H1 (cell line): ENCODE results near the gene DUSP1. TPM values are rescaled to one million over a fixed set of nuclear protein-coding genes. Genes with fewer than 3 reads are reported as not detected.
A peak's percentile ranks its signal among the peaks of the same experiment; 100 is the strongest.

Experiments
- CTCF ChIA-PET: fragments of 300-600 bp; sonication (Branson Sonifier 250); formaldehyde crosslinking; loops from one replicate; lab custom pipeline; 2021; ENCODE audit not compliant: partially characterized antibody; lab: Charles Lee
- POLR2A ChIA-PET: fragments of 300-600 bp; sonication (Branson Sonifier 250); formaldehyde crosslinking; loops from one replicate; lab custom pipeline; 2021; ENCODE audit warnings: inconsistent platforms; ENCODE audit not compliant: partially characterized antibody; lab: Charles Lee
- DNase-seq, 2 experiments: peaks; one replicate each; pipeline versions ENCODE4 v3.0.0 to v3.0.0-alpha.2; 2010 to 2022; ENCODE audit warnings: low spot score in 2 of 2, low read depth in 1 of 2, mixed read lengths in 1 of 2
- FAIRE-seq: peaks from 2 replicates; lab custom pipeline; 2011; peaks lifted over from hg19 to GRCh38; lab: Jason Lieb, UNC
- H2AFZ ChIP-seq: 2 replicates; pipeline ENCODE4 v1.8.1; 2012; ENCODE audit warnings: low read length, inconsistent platforms
- H2AK5ac ChIP-seq: 2 replicates; pipeline ENCODE4 v1.6.1; 2013; ENCODE audit warnings: low read depth, low read length
- H2BK120ac ChIP-seq: replicated peaks from 2 replicates; pipeline ENCODE3; 2013; ENCODE audit warnings: low read depth, low read length, inconsistent platforms
- H2BK12ac ChIP-seq: 2 replicates; pipeline ENCODE4 v1.6.1; 2013; ENCODE audit warnings: low read depth, low read length
- H2BK15ac ChIP-seq: 2 replicates; pipeline ENCODE4 v1.6.1; 2013; ENCODE audit warnings: low read length
- H2BK20ac ChIP-seq: 2 replicates; pipeline ENCODE4 v1.6.1; 2013; ENCODE audit warnings: low read length
- H2BK5ac ChIP-seq: 2 replicates; pipeline ENCODE4 v1.6.1; 2013; ENCODE audit warnings: low read depth, low read length
- H3K14ac ChIP-seq: 2 replicates; pipeline ENCODE4 v1.6.1; 2013; ENCODE audit warnings: inconsistent platforms; ENCODE audit not compliant: insufficient read length
- H3K18ac ChIP-seq: 2 replicates; pipeline ENCODE4 v1.6.1; 2013; ENCODE audit warnings: low read length; ENCODE audit errors: extremely low read depth
- H3K23ac ChIP-seq: 2 replicates; pipeline ENCODE4 v1.6.1; 2013; ENCODE audit warnings: inconsistent platforms; ENCODE audit not compliant: insufficient read length
- H3K23me2 ChIP-seq: 2 replicates; pipeline ENCODE4 v1.6.1; 2013; ENCODE audit warnings: low read depth, low read length
- H3K27ac ChIP-seq: 2 replicates; pipeline ENCODE4 v1.6.1; 2011; ENCODE audit warnings: low read depth, low read length, inconsistent platforms
- H3K27me3 ChIP-seq, 4 experiments: replicated peaks in 1 of 4; 1 replicate in 1 of 4; 2 replicates in 3 of 4; pipeline versions ENCODE4 v1.6.1 to v1.8.1; 2011 to 2013; ENCODE audit warnings: low read length in 3 of 4, mild to moderate bottlenecking in 3 of 4, inconsistent platforms in 2 of 4, mixed read lengths in 2 of 4, moderate library complexity in 1 of 4; ENCODE audit not compliant: control insufficient read depth in 3 of 4, insufficient read depth in 3 of 4; ENCODE audit errors: extremely low read depth in 1 of 4
- H3K36me3 ChIP-seq, 4 experiments: 2 replicates each; pipeline versions ENCODE4 v1.6.1 to v1.8.1; 2011 to 2013; ENCODE audit warnings: mild to moderate bottlenecking in 4 of 4, low read length in 3 of 4, moderate library complexity in 2 of 4, control low read depth in 1 of 4, inconsistent platforms in 1 of 4; ENCODE audit not compliant: insufficient read depth in 4 of 4, control insufficient read depth in 2 of 4
- H3K4ac ChIP-seq: replicated peaks from 2 replicates; pipeline ENCODE3; 2013; ENCODE audit warnings: low read length, low read depth, mixed read lengths, inconsistent platforms; ENCODE audit not compliant: insufficient read length
- H3K4me1 ChIP-seq, 4 experiments: replicated peaks in 1 of 4; 1 replicate in 1 of 4; 2 replicates in 3 of 4; pipeline versions ENCODE4 v1.6.1 to v1.8.1; 2011 to 2013; ENCODE audit warnings: low read length in 3 of 4, inconsistent platforms in 2 of 4, mixed read lengths in 1 of 4; ENCODE audit not compliant: insufficient read depth in 4 of 4, control insufficient read depth in 3 of 4
- H3K4me2 ChIP-seq, 2 experiments: 2 replicates each; pipeline versions ENCODE4 v1.6.1 to v1.8.1; 2011 to 2013; ENCODE audit warnings: low read depth in 2 of 2, low read length in 2 of 2, control low read depth in 1 of 2, inconsistent platforms in 1 of 2, mild to moderate bottlenecking in 1 of 2; ENCODE audit not compliant: insufficient read depth in 1 of 2
- H3K4me3 ChIP-seq, 4 experiments: fragments of 200-600, 300-600 bp in 1 of 4; sonication (generic), shearing (Covaris generic), sonication (Bioruptor Twin) in 1 of 4; 2 replicates each; pipeline versions ENCODE4 v1.5.1 to v1.8.1; 2011 to 2016; ENCODE audit warnings: low read length in 4 of 4, low read depth in 3 of 4, control low read depth in 2 of 4, inconsistent platforms in 2 of 4, mild to moderate bottlenecking in 2 of 4, mixed read lengths in 1 of 4, moderate library complexity in 1 of 4; ENCODE audit not compliant: insufficient read depth in 2 of 4; ENCODE audit errors: extremely low read depth in 1 of 4
- H3K56ac ChIP-seq: replicated peaks from 2 replicates; pipeline ENCODE3; 2013; ENCODE audit warnings: low read depth, mild to moderate bottlenecking, mixed read lengths, low read length, inconsistent platforms; ENCODE audit not compliant: insufficient read length
- H3K79me1 ChIP-seq: 2 replicates; pipeline ENCODE4 v1.6.1; 2013; ENCODE audit warnings: low read depth, low read length, control low read depth
- H3K79me2 ChIP-seq, 2 experiments: 2 replicates each; pipeline versions ENCODE4 v1.6.1 to v1.8.1; 2012 to 2013; ENCODE audit warnings: low read length in 2 of 2, mild to moderate bottlenecking in 2 of 2, inconsistent platforms in 1 of 2; ENCODE audit not compliant: insufficient read depth in 2 of 2, control insufficient read depth in 1 of 2
- H3K9ac ChIP-seq, 4 experiments: replicated peaks in 1 of 4; 1 replicate in 1 of 4; 2 replicates in 3 of 4; pipeline versions ENCODE4 v1.6.1 to v1.8.1; 2011 to 2013; ENCODE audit warnings: low read depth in 3 of 4, low read length in 3 of 4, control low read depth in 2 of 4, mild to moderate bottlenecking in 2 of 4, moderate library complexity in 2 of 4, inconsistent platforms in 1 of 4; ENCODE audit errors: extremely low read depth in 1 of 4
- H3K9me3 ChIP-seq, 2 experiments: 2 replicates each; pipeline versions ENCODE4 v1.6.1 to v1.8.1; 2012 to 2013; ENCODE audit warnings: mild to moderate bottlenecking in 2 of 2, moderate library complexity in 2 of 2, control low read depth in 1 of 2, inconsistent platforms in 1 of 2, low read depth in 1 of 2, low read length in 1 of 2, mixed read lengths in 1 of 2; ENCODE audit not compliant: insufficient read depth in 2 of 2
- H4K20me1 ChIP-seq, 2 experiments: replicated peaks in 1 of 2; 2 replicates each; pipeline versions ENCODE3 to v1.8.1; 2011 to 2013; ENCODE audit warnings: inconsistent platforms in 2 of 2, low read length in 2 of 2, mild to moderate bottlenecking in 1 of 2; ENCODE audit not compliant: insufficient read depth in 2 of 2, control insufficient read depth in 1 of 2
- H4K5ac ChIP-seq: 2 replicates; pipeline ENCODE4 v1.6.1; 2013; ENCODE audit warnings: low read length, low read depth, mixed read lengths, inconsistent platforms; ENCODE audit not compliant: insufficient read length
- H4K8ac ChIP-seq: 2 replicates; pipeline ENCODE4 v1.8.0; 2013; ENCODE audit warnings: mild to moderate bottlenecking, moderate library complexity, low read length, inconsistent platforms; ENCODE audit not compliant: insufficient read depth; ENCODE audit errors: extremely low read depth
- H4K91ac ChIP-seq: replicated peaks from 2 replicates; pipeline ENCODE3; 2013; ENCODE audit warnings: low read length, mixed read lengths, inconsistent platforms; ENCODE audit not compliant: insufficient read length
- E2F6 ChIP-seq: IDR thresholded peaks from 2 replicates; pipeline ENCODE4 v1.6.1; 2012; ENCODE audit warnings: inconsistent platforms
- MAX ChIP-seq: IDR thresholded peaks from 2 replicates; pipeline ENCODE4 v1.6.1; 2012; ENCODE audit warnings: inconsistent platforms
- POLR2AphosphoS5 ChIP-seq: IDR thresholded peaks from 2 replicates; pipeline ENCODE4 v1.6.1; 2011; ENCODE audit warnings: low read depth, low read length
- SIN3A ChIP-seq, 2 experiments: IDR thresholded peaks in 1 of 2; conservative IDR thresholded peaks in 1 of 2; 2 replicates each; pipeline ENCODE4 v1.6.1; 2011 to 2012; ENCODE audit warnings: low read length in 2 of 2, improper control_type of control experiment in 1 of 2, low read depth in 1 of 2, mild to moderate bottlenecking in 1 of 2
- WGBS, 2 experiments: shearing (Covaris generic) in 1 of 2; methylation state at CpG; one replicate each; pipeline versions ENCODE4 v1.1.6 to v1.1.7; 2013 to 2015; ENCODE audit warnings: low lambda C conversion rate in 2 of 2, mixed read lengths in 2 of 2, inconsistent platforms in 1 of 2, low coverage in 1 of 2, missing lambda C conversion rate in 1 of 2; ENCODE audit not compliant: insufficient replicate concordance in 2 of 2, insufficient coverage in 1 of 2, insufficient read length in 1 of 2; ENCODE audit errors: extremely low coverage in 1 of 2, missing lambda C conversion rate in 1 of 2; 5-methylcytosine and 5-hydroxymethylcytosine counted together
- polyA plus RNA-seq, 7 experiments: library from polyadenylated mRNA; depleted of rRNA in 3 of 7; stranded (reverse) in 5 of 7; unstranded in 2 of 7; fragments of >200 nt in 5 of 7; fragments of 200-250 nt in 2 of 7; gene quantifications; 1 replicate in 5 of 7; 2 replicates in 1 of 7; 4 replicates in 1 of 7; pipeline versions ENCODE4 v1.2.1 to v1.2.3, GENCODE V29; 2011 to 2013; ENCODE audit warnings: missing spikeins in 2 of 7, mixed read lengths in 2 of 7
- total RNA-seq: library from RNA; stranded (reverse); fragmentation: NEBNext Ultra II Directional; extraction: Animal tissue kit (Norgen Biotek cat#: 25700); gene quantifications from 2 replicates; pipeline ENCODE4 v1.2.1, GENCODE V29; 2021

DUSP1 gene
- total and polyA plus RNA-seq, 2 of the 8 experiments (the other 6 are each of a cell fraction or from before 2014, with no cell fraction given) = 6.5 to 11.7 TPM

GRCh38 chr5:172757394-172758010 is 13.5 kb downstream of the DUSP1 start:
- no peak overlapping the region; the same call in 1 of the 2 replicates for H2BK15ac ChIP-seq
- no peak overlapping the region for H3K4me3 ChIP-seq
- H2BK20ac ChIP-seq = no peak overlapping the region
- ChIA-PET CTCF (interaction anchor here (1.2 to 2.0 kb wide), 3 partner anchors 11 to 43 kb away, joined by 3 to 7 read pairs (median 6); no protein-coding TSS in a partner anchor), POLR2A (interaction anchor here (5.7 kb wide), 1 partner anchor 13 kb away, joined by 45 read pairs; the partner anchor contains the start of gene DUSP1)
- no peaks in the 10 kb centered on the region for H3K9me3 ChIP-seq
- no peaks in the 10 kb centered on the region for H4K20me1 ChIP-seq
- H3K79me2 ChIP-seq = no peaks in the 10 kb centered on the region
- no peak overlapping the region for H4K8ac ChIP-seq
- H3K14ac ChIP-seq = no peak overlapping the region
- peak overlapping the region in 1 of 2 experiments; percentile 8; a peak in 1 of 4 replicates for H3K4me2 ChIP-seq
- no peak overlapping the region for H2AFZ ChIP-seq
- no peaks in the 10 kb centered on the region for H3K36me3 ChIP-seq
- H2BK5ac ChIP-seq = no peak overlapping the region
- no peak overlapping the region for H3K9ac ChIP-seq
- H3K23me2 ChIP-seq = no peaks in the 10 kb centered on the region
- no peak overlapping the region for H3K23ac ChIP-seq
- no peak for FAIRE-seq
- TF ChIP-seq MAX = peak; percentile 44
- no peak for TF ChIP-seq SIN3A (conservative IDR thresholded peaks at IDR 0.05 in 1 of 2, IDR thresholded peaks at IDR 0.05 in 1 of 2; ENCODE audit: low read depth in 1 of 2, low read length in 2 of 2)
- TF ChIP-seq E2F6 = peak; percentile 62; the same call in 1 of the 2 replicates
- TF ChIP-seq POLR2AphosphoS5 = no peak
- H3K4ac ChIP-seq = no peak overlapping the region
- H4K5ac ChIP-seq = no peak overlapping the region
- no peak for DNase-seq
- H3K18ac ChIP-seq = peak overlapping the region; percentile 49; the same call in 1 of the 2 replicates
- no peaks in the 10 kb centered on the region for H3K79me1 ChIP-seq
- H2BK12ac ChIP-seq = peak overlapping the region; percentile 70
- H3K27ac ChIP-seq = no peak overlapping the region
- peaks cover 0 to 7% (median 0%) of the 10 kb centered on the region in 4 experiments; a peak in 2 of 7 replicates for H3K27me3 ChIP-seq
- 83% methylated on average over 9 of the region's 9 CpGs; no CpG with 5 or more reads in 1 of the 2 experiments for WGBS, 2 experiments
- no peak overlapping the region for H2BK120ac ChIP-seq
- peaks cover 0 to 6% (median 1%) of the 10 kb centered on the region in 4 experiments; a peak in 1 of 7 replicates for H3K4me1 ChIP-seq
- H2AK5ac ChIP-seq = no peak overlapping the region
- no peak overlapping the region for H4K91ac ChIP-seq
- no peak overlapping the region for H3K56ac ChIP-seq
